Measurements from ENCODE around the gene PDE3B. TPM values are rescaled to one million over a fixed set of nuclear protein-coding genes. Genes with fewer than 3 reads are reported as not detected.

PDE3B gene
- polyA plus RNA-seq, 1 donor (not counting 4 experiments of a cell fraction or from before 2014, with no cell fraction given): 0.01 TPM

GRCh38 chr11:14906993-14907392 is 263.4 kb downstream of the PDE3B start:
- no peaks in the 10 kb centered on the region for H3K79me2 ChIP-seq (ENCODE audit: control insufficient read depth, insufficient read depth, low read length)
- dilution Hi-C loops (cut with MboI; ENCODE audit: extremely low pct_ligation_motif_present, low sequenced_read_pairs): no loop called here
- no peak overlapping the region for H3K27ac ChIP-seq (ENCODE audit: control insufficient read depth, insufficient read depth, low read length)
- TF ChIP-seq EZH2 (IDR thresholded peaks at IDR 0.05; ENCODE audit: low read length) (no peak), CTCF (optimal IDR thresholded peaks at IDR 0.05 in 1 of 3, IDR thresholded peaks at IDR 0.05 in 1 of 3, conservative IDR thresholded peaks at IDR 0.05 in 1 of 3; ENCODE audit: extremely low read depth in 1 of 3, insufficient read depth in 2 of 3, low read length in 3 of 3) (no peak)
- DNase-seq (ENCODE audit: low read depth, low spot score) (no peak), FAIRE-seq (no peak)
- H3K9me1 ChIP-seq (ENCODE audit: control insufficient read depth, extremely low read depth, insufficient read depth, low read length): no peaks in the 10 kb centered on the region
- no peak overlapping the region for H3K9ac ChIP-seq (ENCODE audit: control insufficient read depth, extremely low read depth, insufficient read depth, low read length)
- H3K9me3 ChIP-seq (ENCODE audit: control insufficient read depth, low read depth, low read length): no peaks in the 10 kb centered on the region
- H3K4me3 ChIP-seq (ENCODE audit: control insufficient read depth in 2 of 3, extremely low read depth in 1 of 3, insufficient read depth in 2 of 3, low read depth in 1 of 3, low read length in 3 of 3): no peak overlapping the region
- no peaks in the 10 kb centered on the region for H3K36me3 ChIP-seq (ENCODE audit: control insufficient read depth in 2 of 2, extremely low read depth in 1 of 2, insufficient read depth in 2 of 2, low read length in 2 of 2)
- H2AFZ ChIP-seq (ENCODE audit: control insufficient read depth, low read length): no peak overlapping the region
- H4K20me1 ChIP-seq (ENCODE audit: control insufficient read depth, extremely low read depth, insufficient read depth, low read length): no peaks in the 10 kb centered on the region
- H3K4me1 ChIP-seq (ENCODE audit: control insufficient read depth, extremely low read depth, insufficient read depth, low read length): peaks cover 3% of the 10 kb centered on the region
- peaks cover 12% of the 10 kb centered on the region for H3K27me3 ChIP-seq (ENCODE audit: control insufficient read depth, extremely low read depth, insufficient read depth, low read length)
- no peak overlapping the region for H3K4me2 ChIP-seq (ENCODE audit: control insufficient read depth, extremely low read depth, insufficient read depth, low read depth, low read length)

- Histone ChIP-seq H3K4me3 (ENCODE audit: control insufficient read depth in 2 of 3, extremely low read depth in 1 of 3, insufficient read depth in 2 of 3, low read depth in 1 of 3, low read length in 3 of 3) (no peak overlapping the region), H3K4me1 (ENCODE audit: control insufficient read depth, extremely low read depth, insufficient read depth, low read length) (peaks cover 1% of the 10 kb centered on the region), H3K9me1 (ENCODE audit: control insufficient read depth, extremely low read depth, insufficient read depth, low read length) (no peaks in the 10 kb centered on the region), H4K20me1 (ENCODE audit: control insufficient read depth, extremely low read depth, insufficient read depth, low read length) (no peaks in the 10 kb centered on the region), H3K36me3 (ENCODE audit: control insufficient read depth in 2 of 2, extremely low read depth in 1 of 2, insufficient read depth in 2 of 2, low read length in 2 of 2) (no peaks in the 10 kb centered on the region), H3K79me2 (ENCODE audit: control insufficient read depth, insufficient read depth, low read length) (no peaks in the 10 kb centered on the region), H3K27ac (ENCODE audit: control insufficient read depth, insufficient read depth, low read length) (no peak overlapping the region), H3K27me3 (ENCODE audit: control insufficient read depth, extremely low read depth, insufficient read depth, low read length) (peaks cover 12% of the 10 kb centered on the region), H2AFZ (ENCODE audit: control insufficient read depth, low read length) (no peak overlapping the region), H3K4me2 (ENCODE audit: control insufficient read depth, extremely low read depth, insufficient read depth, low read depth, low read length) (no peak overlapping the region), H3K9ac (ENCODE audit: control insufficient read depth, extremely low read depth, insufficient read depth, low read length) (no peak overlapping the region), H3K9me3 (ENCODE audit: control insufficient read depth, low read depth, low read length) (no peaks in the 10 kb centered on the region)
- DNase-seq (ENCODE audit: low read depth, low spot score) (no peak), FAIRE-seq (no peak)
- dilution Hi-C loops (cut with MboI; ENCODE audit: extremely low pct_ligation_motif_present, low sequenced_read_pairs): no loop called here
- TF ChIP-seq EZH2 (IDR thresholded peaks at IDR 0.05; ENCODE audit: low read length) (no peak), CTCF (optimal IDR thresholded peaks at IDR 0.05 in 1 of 3, IDR thresholded peaks at IDR 0.05 in 1 of 3, conservative IDR thresholded peaks at IDR 0.05 in 1 of 3; ENCODE audit: extremely low read depth in 1 of 3, insufficient read depth in 2 of 3, low read length in 3 of 3) (peak; percentile 75 to 91 (median 77))
Observed at GRCh38 chr11:14907411-14908213, 264.0 kb downstream of the PDE3B start.

Data from keratinocyte (primary cell).